D721Med (cell line): ENCODE data around the gene HPSE2.
"Not testable (repeated sequence)": the region's sequence is repeated elsewhere in the genome, so short reads cannot be mapped to it uniquely, and the experiment has no call there.

ENCODE experiments used
- DNase-seq: peaks from one replicate; pipeline ENCODE4 v3.0.0; 2011; ENCODE audit warnings: low spot score; ENCODE audit not compliant: insufficient read length
- FAIRE-seq: peaks from 2 replicates; lab custom pipeline; 2011; peaks lifted over from hg19 to GRCh38; lab: Jason Lieb, UNC
- TF ChIP-seq, protein P1 (sequence below): IDR thresholded peaks from 2 replicates; pipeline ENCODE4 v1.5.1; 2012; ENCODE audit warnings: mild to moderate bottlenecking, control low read depth; ENCODE audit not compliant: insufficient read depth; ENCODE audit errors: missing control alignments

Gene HPSE2

DNA sequence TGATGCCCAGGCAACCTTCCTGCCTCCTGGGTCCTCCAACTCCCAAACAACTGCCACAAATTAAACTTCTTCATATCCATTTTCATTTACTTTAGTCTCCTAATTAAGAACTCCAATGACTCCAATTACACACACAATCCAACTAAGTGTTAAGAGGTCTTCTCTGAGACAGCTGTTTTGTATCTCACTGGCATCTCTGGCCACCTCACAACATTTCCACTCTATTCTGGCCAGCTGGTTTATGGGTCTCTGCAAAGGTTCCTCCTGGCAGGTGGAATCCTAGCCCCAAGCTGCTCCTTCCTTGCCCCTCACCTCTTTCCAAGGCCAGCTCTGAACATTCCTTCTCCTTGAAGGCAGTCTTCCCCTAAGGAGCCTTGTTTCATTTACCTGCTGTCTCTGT lies 665.8 kb downstream of the HPSE2 start:
- DNase-seq (no peak), FAIRE-seq (no peak)
- TF ChIP-seq, protein P1, sequence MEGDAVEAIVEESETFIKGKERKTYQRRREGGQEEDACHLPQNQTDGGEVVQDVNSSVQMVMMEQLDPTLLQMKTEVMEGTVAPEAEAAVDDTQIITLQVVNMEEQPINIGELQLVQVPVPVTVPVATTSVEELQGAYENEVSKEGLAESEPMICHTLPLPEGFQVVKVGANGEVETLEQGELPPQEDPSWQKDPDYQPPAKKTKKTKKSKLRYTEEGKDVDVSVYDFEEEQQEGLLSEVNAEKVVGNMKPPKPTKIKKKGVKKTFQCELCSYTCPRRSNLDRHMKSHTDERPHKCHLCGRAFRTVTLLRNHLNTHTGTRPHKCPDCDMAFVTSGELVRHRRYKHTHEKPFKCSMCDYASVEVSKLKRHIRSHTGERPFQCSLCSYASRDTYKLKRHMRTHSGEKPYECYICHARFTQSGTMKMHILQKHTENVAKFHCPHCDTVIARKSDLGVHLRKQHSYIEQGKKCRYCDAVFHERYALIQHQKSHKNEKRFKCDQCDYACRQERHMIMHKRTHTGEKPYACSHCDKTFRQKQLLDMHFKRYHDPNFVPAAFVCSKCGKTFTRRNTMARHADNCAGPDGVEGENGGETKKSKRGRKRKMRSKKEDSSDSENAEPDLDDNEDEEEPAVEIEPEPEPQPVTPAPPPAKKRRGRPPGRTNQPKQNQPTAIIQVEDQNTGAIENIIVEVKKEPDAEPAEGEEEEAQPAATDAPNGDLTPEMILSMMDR, result no peak

DNA sequence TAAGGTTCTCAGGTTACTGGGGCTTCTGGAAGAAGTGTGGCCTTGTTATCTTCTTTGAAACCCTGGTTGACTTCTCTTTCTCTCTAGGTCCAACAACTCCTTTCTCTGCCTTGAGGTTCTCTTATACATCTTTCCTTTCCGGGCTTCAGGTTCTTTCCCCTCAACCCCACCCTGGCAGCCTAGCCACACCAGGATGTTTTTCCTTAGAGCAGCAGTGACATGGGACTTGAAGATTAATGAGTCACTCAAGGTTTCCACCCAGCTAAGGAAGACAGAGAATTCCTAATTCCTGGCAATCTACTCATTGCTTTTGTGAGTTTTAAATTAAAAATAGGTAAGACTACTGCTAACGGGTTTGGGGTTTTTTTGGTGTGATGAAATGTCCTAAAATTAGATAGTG lies 667.1 kb downstream of the HPSE2 start:
- DNase-seq (no peak), FAIRE-seq (no peak)
- TF ChIP-seq, protein P1, result no peak

DNA sequence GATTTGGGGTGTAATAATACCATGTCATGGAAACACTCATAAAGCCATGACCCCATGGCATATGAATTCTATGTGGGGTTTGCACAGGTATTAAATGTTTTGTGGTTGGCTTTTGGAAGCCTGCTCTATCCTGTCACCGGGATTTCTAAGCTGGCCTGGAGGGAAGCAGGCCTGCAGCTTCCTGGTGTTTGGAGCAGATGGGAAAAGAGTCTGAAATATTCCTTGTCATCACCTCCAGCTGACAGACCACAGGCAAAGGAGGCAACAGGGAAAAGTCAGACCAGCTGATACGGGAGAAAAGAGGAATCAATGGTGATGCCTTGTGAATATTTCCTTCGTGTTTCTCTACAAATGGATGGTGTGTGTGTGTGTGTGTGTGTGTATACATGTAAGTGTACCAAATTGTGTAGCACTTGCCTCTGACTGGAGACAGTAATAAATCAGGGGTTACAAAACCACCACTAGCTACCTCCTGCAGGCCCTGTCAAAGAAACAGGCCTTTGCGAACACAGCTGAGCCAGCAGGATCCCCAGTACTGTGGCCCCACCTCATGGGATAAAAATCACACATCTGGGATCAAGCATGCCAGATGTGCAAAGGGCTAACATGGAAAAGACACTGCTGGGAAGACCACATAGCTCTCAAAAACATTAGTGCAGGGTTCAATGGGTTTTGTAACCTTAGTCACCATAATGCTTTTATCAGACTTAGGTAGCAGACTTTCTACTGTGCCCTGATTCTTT lies 668.1 kb downstream of the HPSE2 start:
- DNase-seq (no peak), FAIRE-seq (no peak)
- TF ChIP-seq, protein P1, result no peak

DNA sequence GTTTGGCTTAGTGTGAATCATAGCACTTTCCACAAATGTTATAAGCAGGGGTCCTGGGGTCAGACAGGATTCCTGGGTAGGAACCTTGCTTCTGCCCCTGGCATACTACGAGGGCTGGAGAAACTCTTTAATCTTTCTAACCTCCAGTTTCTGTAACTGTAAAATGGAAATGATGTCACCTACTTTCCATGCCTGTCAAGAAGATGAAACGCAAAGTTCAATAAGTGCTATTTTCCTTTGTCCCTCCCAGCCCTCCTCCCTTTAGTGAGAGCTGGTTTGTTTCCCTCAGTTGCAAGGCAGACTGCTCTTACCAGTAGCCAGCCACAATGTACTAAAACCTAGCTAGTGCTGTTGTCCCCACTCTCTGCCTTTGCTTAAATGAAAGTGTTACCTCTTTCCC lies 671.8 kb downstream of the HPSE2 start:
- no peak for FAIRE-seq
- no peak for DNase-seq
- TF ChIP-seq, protein P1, result no peak

DNA sequence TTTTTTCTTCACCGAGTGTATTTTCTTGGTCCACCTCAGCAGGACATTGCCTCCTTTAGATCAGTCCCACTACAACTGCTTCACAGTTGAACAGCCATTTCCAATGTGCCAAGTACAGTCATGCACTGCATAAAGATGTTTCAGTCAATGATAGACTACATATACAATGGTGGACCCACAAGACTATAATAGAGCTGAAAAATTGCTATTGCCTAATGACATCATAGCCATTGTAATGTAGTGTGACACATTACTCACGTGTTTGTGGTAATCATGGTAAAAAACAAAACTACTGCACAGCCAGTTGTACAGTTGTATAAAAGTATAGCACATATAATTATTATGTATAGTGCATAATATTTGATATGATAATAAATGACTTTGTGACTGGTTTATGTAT lies 675.1 kb downstream of the HPSE2 start:
- TF ChIP-seq, protein P1, result no peak
- FAIRE-seq (no peak), DNase-seq (no peak)

DNA sequence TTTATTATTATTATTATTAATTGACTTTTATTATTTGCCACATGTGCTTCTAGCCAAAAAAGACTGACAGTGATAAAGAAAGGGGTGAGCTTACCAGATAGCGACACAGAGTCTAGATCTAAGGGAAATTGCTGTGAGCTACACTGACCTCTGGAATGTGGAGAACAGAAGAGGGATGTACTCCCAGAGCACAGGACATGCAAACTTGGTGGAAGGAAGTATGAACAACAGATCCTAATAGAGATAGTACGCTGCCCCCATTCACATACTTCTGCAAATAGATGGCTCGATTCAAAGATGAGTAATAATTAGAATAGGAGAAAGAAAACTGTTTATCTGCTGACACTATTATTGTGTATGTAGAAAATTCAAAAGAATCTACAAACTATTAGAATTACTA lies 679.6 kb downstream of the HPSE2 start:
- no peak for FAIRE-seq
- TF ChIP-seq, protein P1, result no peak
- DNase-seq, result no peak

DNA sequence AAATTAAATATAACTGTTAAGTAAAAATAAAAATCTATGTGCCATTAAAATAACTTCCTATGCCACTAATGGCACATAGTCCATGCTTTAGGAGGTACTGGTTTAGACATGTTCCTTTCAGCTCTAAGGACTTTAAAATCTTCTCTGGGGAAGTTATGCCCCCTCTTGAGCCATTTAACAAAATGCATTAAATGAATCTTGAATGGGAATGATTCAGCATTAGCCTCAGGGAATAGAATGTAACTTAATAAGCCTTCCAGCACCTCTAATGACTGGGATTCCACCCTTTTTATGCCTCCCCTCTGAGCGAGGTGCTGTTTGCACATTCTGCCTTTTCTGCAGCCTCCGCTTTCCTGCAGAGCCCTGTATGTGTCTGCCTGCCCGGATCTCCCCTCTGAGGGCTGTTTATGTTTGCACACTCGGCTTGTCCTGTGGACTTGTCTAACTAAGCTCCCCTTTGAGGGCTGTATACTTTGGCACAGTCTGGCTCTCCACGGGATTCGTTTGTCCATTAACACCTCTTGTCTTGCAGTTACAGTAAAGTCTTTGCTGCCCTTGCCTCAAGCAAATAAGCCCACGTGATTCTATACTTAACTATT lies 680.5 kb downstream of the HPSE2 start:
- TF ChIP-seq, protein P1, result no peak
- DNase-seq (no peak), FAIRE-seq (no peak)

DNA sequence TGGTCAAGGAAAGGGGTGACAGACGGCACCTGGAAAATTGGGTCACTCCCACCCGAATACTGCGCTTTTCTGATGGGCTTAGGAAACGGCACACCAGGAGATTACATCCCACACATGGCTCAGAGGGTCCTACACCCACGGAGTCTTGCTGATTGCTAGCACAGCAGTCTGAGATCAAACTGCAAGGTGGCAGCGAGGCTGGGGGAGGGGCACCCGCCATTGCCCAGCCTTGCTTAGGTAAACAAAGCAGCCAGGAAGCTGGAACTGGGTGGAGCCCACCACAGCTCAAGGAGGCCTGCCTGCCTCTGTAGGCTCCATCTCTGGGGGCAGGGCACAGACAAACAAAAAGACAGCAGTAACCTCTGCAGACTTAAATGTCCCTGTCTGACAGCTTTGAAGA lies 694.1 kb downstream of the HPSE2 start:
- DNase-seq, FAIRE-seq: not testable (repeated sequence)
